ENCODE measurements around the gene LCN2. TPM values are rescaled to one million over a fixed set of nuclear protein-coding genes. Genes with fewer than 3 reads are reported as not detected.
"Not testable (repeated sequence)": the region's sequence is repeated elsewhere in the genome, so short reads cannot be mapped to it uniquely, and the experiment has no call there.

The LCN2 gene
- total RNA-seq, 1 donor: 4.7 TPM

GRCh38 chr9:128180001-128180400 lies 30.7 kb downstream of the LCN2 start:
- Histone ChIP-seq H3K4me1 (ENCODE audit: insufficient read depth, low read length) (no peaks in the 10 kb centered on the region), H3K4me3 (ENCODE audit: low read length) (no peak overlapping the region)

GRCh38 chr9:128180447-128180846 lies 31.2 kb downstream of the LCN2 start:
- Histone ChIP-seq H3K4me1 (ENCODE audit: insufficient read depth, low read length) (no peaks in the 10 kb centered on the region), H3K4me3 (ENCODE audit: low read length) (no peak overlapping the region), H3K27me3 (ENCODE audit: insufficient read depth, low read length) (no peaks in the 10 kb centered on the region)

More at GRCh38 chr9:128180001-128180400, 30.7 kb downstream of the LCN2 start:
- H3K27me3 ChIP-seq (ENCODE audit: insufficient read depth, low read length): no peaks in the 10 kb centered on the region
- H3K9me3 ChIP-seq (ENCODE audit: low read depth, low read length): no peaks in the 10 kb centered on the region

GRCh38 chr9:128181480-128181879 lies 32.2 kb downstream of the LCN2 start:
- not testable (repeated sequence) for H3K4me1 ChIP-seq (ENCODE audit: insufficient read depth, low read length); H3K4me3 ChIP-seq (ENCODE audit: low read length); H3K9me3 ChIP-seq (ENCODE audit: low read depth, low read length); H3K27me3 ChIP-seq (ENCODE audit: insufficient read depth, low read length)

More at GRCh38 chr9:128180447-128180846, 31.2 kb downstream of the LCN2 start:
- no peaks in the 10 kb centered on the region for H3K9me3 ChIP-seq (ENCODE audit: low read depth, low read length)

GRCh38 chr9:128182893-128183588 lies 33.8 kb downstream of the LCN2 start:
- H3K27me3 ChIP-seq (ENCODE audit: insufficient read depth, low read length): no peaks in the 10 kb centered on the region
- H3K9me3 ChIP-seq (ENCODE audit: low read depth, low read length): no peaks in the 10 kb centered on the region
- H3K4me1 ChIP-seq (ENCODE audit: insufficient read depth, low read length): no peaks in the 10 kb centered on the region
- H3K4me3 ChIP-seq (ENCODE audit: low read length): no peak overlapping the region

GRCh38 chr9:128185979-128186965 lies 37.0 kb downstream of the LCN2 start:
- Histone ChIP-seq H3K9me3 (ENCODE audit: low read depth, low read length) (no peaks in the 10 kb centered on the region), H3K4me3 (ENCODE audit: low read length) (no peak overlapping the region), H3K4me1 (ENCODE audit: insufficient read depth, low read length) (peaks cover 13% of the 10 kb centered on the region), H3K27me3 (ENCODE audit: insufficient read depth, low read length) (no peaks in the 10 kb centered on the region)

- peaks cover 22% of the 10 kb centered on the region for H3K4me1 ChIP-seq (ENCODE audit: insufficient read depth, low read length)
- H3K4me3 ChIP-seq (ENCODE audit: low read length): no peak overlapping the region
- H3K9me3 ChIP-seq (ENCODE audit: low read depth, low read length): no peaks in the 10 kb centered on the region
- H3K27me3 ChIP-seq (ENCODE audit: insufficient read depth, low read length): no peaks in the 10 kb centered on the region
These were observed 38.1 kb downstream of the LCN2 start for GRCh38 chr9:128187361-128187760.

GRCh38 chr9:128188209-128188608 lies 39.0 kb downstream of the LCN2 start:
- H3K9me3 ChIP-seq (ENCODE audit: low read depth, low read length): no peaks in the 10 kb centered on the region
- H3K27me3 ChIP-seq (ENCODE audit: insufficient read depth, low read length): no peaks in the 10 kb centered on the region
- H3K4me1 ChIP-seq (ENCODE audit: insufficient read depth, low read length): peaks cover 30% of the 10 kb centered on the region
- H3K4me3 ChIP-seq (ENCODE audit: low read length): no peak overlapping the region

GRCh38 chr9:128190013-128190412 lies 40.8 kb downstream of the LCN2 start:
- Histone ChIP-seq H3K4me1 (ENCODE audit: insufficient read depth, low read length) (peaks cover 31% of the 10 kb centered on the region), H3K9me3 (ENCODE audit: low read depth, low read length) (no peaks in the 10 kb centered on the region), H3K27me3 (ENCODE audit: insufficient read depth, low read length) (no peaks in the 10 kb centered on the region), H3K4me3 (ENCODE audit: low read length) (no peak overlapping the region)

- H3K4me3 ChIP-seq (ENCODE audit: low read length): peak overlapping the region; percentile 66
- peaks cover 31% of the 10 kb centered on the region for H3K4me1 ChIP-seq (ENCODE audit: insufficient read depth, low read length)
- H3K27me3 ChIP-seq (ENCODE audit: insufficient read depth, low read length): no peaks in the 10 kb centered on the region
- H3K9me3 ChIP-seq (ENCODE audit: low read depth, low read length): no peaks in the 10 kb centered on the region
These were observed 41.5 kb downstream of the LCN2 start for GRCh38 chr9:128190516-128191405.

GRCh38 chr9:128191406-128192046 lies 42.3 kb downstream of the LCN2 start, which contains the start of gene CIZ1:
Gene CIZ1, minus strand, starts transcription at chr9:128191572. Its CDS starts 715 bp downstream, at chr9:128190857.
- Histone ChIP-seq H3K27me3 (ENCODE audit: insufficient read depth, low read length) (no peaks in the 10 kb centered on the region), H3K4me3 (ENCODE audit: low read length) (peak within 1 kb of the TSS; percentile 66), H3K4me1 (ENCODE audit: insufficient read depth, low read length) (peaks cover 31% of the 10 kb centered on the region), H3K9me3 (ENCODE audit: low read depth, low read length) (no peaks in the 10 kb centered on the region)

GRCh38 chr9:128192601-128193371 lies 43.5 kb downstream of the LCN2 start:
- peaks cover 31% of the 10 kb centered on the region for H3K4me1 ChIP-seq (ENCODE audit: insufficient read depth, low read length)
- no peaks in the 10 kb centered on the region for H3K27me3 ChIP-seq (ENCODE audit: insufficient read depth, low read length)
- no peaks in the 10 kb centered on the region for H3K9me3 ChIP-seq (ENCODE audit: low read depth, low read length)
- peak overlapping the region; percentile 4 for H3K4me3 ChIP-seq (ENCODE audit: low read length)

- Histone ChIP-seq H3K9me3 (ENCODE audit: low read depth, low read length) (no peaks in the 10 kb centered on the region), H3K4me3 (ENCODE audit: low read length) (no peak overlapping the region), H3K4me1 (ENCODE audit: insufficient read depth, low read length) (peaks cover 31% of the 10 kb centered on the region), H3K27me3 (ENCODE audit: insufficient read depth, low read length) (no peaks in the 10 kb centered on the region)
These were observed 44.3 kb downstream of the LCN2 start for GRCh38 chr9:128193469-128194096.
